GM10266 (cell line): ENCODE measurements around the gene ERAL1.

Experiments used
- DNase-seq: peaks from one replicate; pipeline ENCODE4 v3.0.0; 2012; ENCODE audit errors: extremely low spot score
- TF ChIP-seq, protein P1 (sequence below): IDR thresholded peaks from 2 replicates; pipeline ENCODE4 v1.5.1; 2012; ENCODE audit warnings: mild to moderate bottlenecking, low read depth; ENCODE audit not compliant: control insufficient read depth, insufficient read depth; ENCODE audit errors: missing control alignments

ERAL1 gene

DNA sequence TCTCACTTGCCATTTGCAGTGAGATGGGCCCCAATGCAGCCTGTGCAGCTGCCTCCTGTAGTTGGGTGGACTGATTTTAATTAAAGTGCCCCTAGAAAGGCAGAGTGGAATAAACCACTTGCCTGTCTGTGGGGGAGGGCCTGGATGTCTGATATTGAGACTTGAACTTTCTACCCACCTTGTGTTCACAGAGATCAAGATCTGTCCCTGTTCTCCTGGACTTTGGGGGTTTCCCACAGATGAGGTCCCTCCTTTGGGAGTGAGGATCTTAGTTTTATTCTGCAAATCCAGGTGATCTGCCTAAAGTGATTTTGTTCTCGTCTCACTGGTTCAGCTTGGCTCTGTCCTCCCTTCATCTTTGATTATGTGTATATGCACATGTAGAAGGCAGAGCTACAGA lies 55.7 kb downstream of the ERAL1 start:
- TF ChIP-seq, protein P1, sequence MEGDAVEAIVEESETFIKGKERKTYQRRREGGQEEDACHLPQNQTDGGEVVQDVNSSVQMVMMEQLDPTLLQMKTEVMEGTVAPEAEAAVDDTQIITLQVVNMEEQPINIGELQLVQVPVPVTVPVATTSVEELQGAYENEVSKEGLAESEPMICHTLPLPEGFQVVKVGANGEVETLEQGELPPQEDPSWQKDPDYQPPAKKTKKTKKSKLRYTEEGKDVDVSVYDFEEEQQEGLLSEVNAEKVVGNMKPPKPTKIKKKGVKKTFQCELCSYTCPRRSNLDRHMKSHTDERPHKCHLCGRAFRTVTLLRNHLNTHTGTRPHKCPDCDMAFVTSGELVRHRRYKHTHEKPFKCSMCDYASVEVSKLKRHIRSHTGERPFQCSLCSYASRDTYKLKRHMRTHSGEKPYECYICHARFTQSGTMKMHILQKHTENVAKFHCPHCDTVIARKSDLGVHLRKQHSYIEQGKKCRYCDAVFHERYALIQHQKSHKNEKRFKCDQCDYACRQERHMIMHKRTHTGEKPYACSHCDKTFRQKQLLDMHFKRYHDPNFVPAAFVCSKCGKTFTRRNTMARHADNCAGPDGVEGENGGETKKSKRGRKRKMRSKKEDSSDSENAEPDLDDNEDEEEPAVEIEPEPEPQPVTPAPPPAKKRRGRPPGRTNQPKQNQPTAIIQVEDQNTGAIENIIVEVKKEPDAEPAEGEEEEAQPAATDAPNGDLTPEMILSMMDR = no peak
- DNase-seq = no peak
